Keratinocyte (primary cell): ENCODE data around the gene USP54.

Source experiments
- CTCF ChIP-seq, 3 experiments: IDR thresholded peaks in 1 of 3; conservative IDR thresholded peaks in 1 of 3; optimal IDR thresholded peaks in 1 of 3; 2 replicates in 2 of 3; 3 replicates in 1 of 3; pipeline versions ENCODE3 to v1.5.1; 2011; ENCODE audit warnings: low read length in 3 of 3, mild to moderate bottlenecking in 3 of 3, moderate library complexity in 2 of 3, control low read depth in 1 of 3, inconsistent platforms in 1 of 3; ENCODE audit not compliant: insufficient read depth in 2 of 3; ENCODE audit errors: extremely low read depth in 1 of 3
- EZH2 ChIP-seq: IDR thresholded peaks from one replicate; pipeline ENCODE4 v1.6.1; 2012; ENCODE audit warnings: inconsistent platforms, mild to moderate bottlenecking, low read length, moderate library complexity

- TF ChIP-seq CTCF (optimal IDR thresholded peaks at IDR 0.05 in 1 of 3, IDR thresholded peaks at IDR 0.05 in 1 of 3, conservative IDR thresholded peaks at IDR 0.05 in 1 of 3; ENCODE audit: extremely low read depth in 1 of 3, insufficient read depth in 2 of 3, low read length in 3 of 3), result no peak
- no peak for TF ChIP-seq EZH2
These were observed 73.8 kb downstream of the USP54 start for GRCh38 chr10:73517166-73517888.
